Activated naive CD8-positive, alpha-beta T cell treated with anti-CD3 and anti-CD28 coated beads, Interleukin-2, amount 10 ng/mL, durations not matched to agents 7 days and 5 days (primary cell): ENCODE data around the gene PCDHB5. TPM values are rescaled to one million over a fixed set of nuclear protein-coding genes. Genes with fewer than 3 reads are reported as not detected.

Source experiments
- total RNA-seq, 2 experiments: library from RNA; stranded (reverse); gene quantifications; one replicate each; pipeline ENCODE4 v1.2.3, GENCODE V29; 2021

Gene PCDHB5
- total RNA-seq, 2 experiments from 2014 or later = not detected

Other genes starting within 250 kb of the PCDHB5 start
- gene PCDHAC1, start 208.9 kb upstream of the PCDHB5 start, total RNA-seq = not detected
- not detected for gene PCDHAC2, start 168.7 kb upstream of the PCDHB5 start, total RNA-seq
- gene PCDHB1, start 83.8 kb upstream of the PCDHB5 start, total RNA-seq = not detected
- gene PCDHB2, start 40.6 kb upstream of the PCDHB5 start, total RNA-seq = not detected
- not detected for gene PCDHB3, start 34.7 kb upstream of the PCDHB5 start, total RNA-seq
- not detected for gene PCDHB4, start 13.4 kb upstream of the PCDHB5 start, total RNA-seq
- gene PCDHB6, start 14.9 kb downstream of the PCDHB5 start, total RNA-seq = not detected
- gene PCDHB7, start 37.4 kb downstream of the PCDHB5 start, total RNA-seq = not detected
- not detected for gene PCDHB8, start 42.6 kb downstream of the PCDHB5 start, total RNA-seq
- gene PCDHB16, start 47.2 kb downstream of the PCDHB5 start, total RNA-seq = not detected
- gene PCDHB9, start 52.0 kb downstream of the PCDHB5 start, total RNA-seq = not detected
- gene PCDHB10, start 57.1 kb downstream of the PCDHB5 start, total RNA-seq = not detected
- gene PCDHB11, start 64.4 kb downstream of the PCDHB5 start, total RNA-seq = not detected
- not detected for gene PCDHB12, start 73.5 kb downstream of the PCDHB5 start, total RNA-seq
- gene PCDHB13, start 78.7 kb downstream of the PCDHB5 start, total RNA-seq = not detected
- under 1 TPM in 1 of 2 experiments, not detected in 1; 0.06 TPM for gene PCDHB14, start 88.1 kb downstream of the PCDHB5 start, total RNA-seq
- under 1 TPM in 1 of 2 experiments, not detected in 1; 0.06 TPM for gene PCDHB15, start 110.2 kb downstream of the PCDHB5 start, total RNA-seq
- gene SLC25A2, start 168.8 kb downstream of the PCDHB5 start, total RNA-seq = 1 to 10 TPM in 1 of 2 experiments, under 1 TPM in 1; 0.99 to 1.3 TPM
- gene TAF7, start 185.6 kb downstream of the PCDHB5 start, total RNA-seq = 10 to 100 TPM; 86.2 to 95.9 TPM
- gene PCDHGA1, start 195.3 kb downstream of the PCDHB5 start, total RNA-seq = under 1 TPM; 0.11 to 0.31 TPM
- gene PCDHGA2, start 203.6 kb downstream of the PCDHB5 start, total RNA-seq = under 1 TPM; 0.08 to 0.09 TPM
- gene PCDHGA3, start 208.6 kb downstream of the PCDHB5 start, total RNA-seq = under 1 TPM in 1 of 2 experiments, not detected in 1; 0.14 TPM
- not detected for gene PCDHGB1, start 214.9 kb downstream of the PCDHB5 start, total RNA-seq
- gene PCDHGA4, start 219.8 kb downstream of the PCDHB5 start, total RNA-seq = under 1 TPM; 0.25 to 0.28 TPM
- under 1 TPM; 0.64 to 0.88 TPM for gene PCDHGB2, start 224.8 kb downstream of the PCDHB5 start, total RNA-seq
- gene PCDHGA5, start 229.0 kb downstream of the PCDHB5 start, total RNA-seq = under 1 TPM; 0.23 to 0.30 TPM
- gene PCDHGB3, start 235.0 kb downstream of the PCDHB5 start, total RNA-seq = under 1 TPM; 0.44 to 0.82 TPM
- gene PCDHGA6, start 238.7 kb downstream of the PCDHB5 start, total RNA-seq = under 1 TPM; 0.28 to 0.33 TPM
- under 1 TPM; 0.26 to 0.28 TPM for gene PCDHGA7, start 247.5 kb downstream of the PCDHB5 start, total RNA-seq